Neural cell (in vitro differentiated cells): ENCODE data around the gene DLG2. TPM values are rescaled to one million over a fixed set of nuclear protein-coding genes. Genes with fewer than 3 reads are reported as not detected.

Experiments
- H2AFZ ChIP-seq: fragments of 200-600, 300-800 bp; sonication (generic), shearing (Covaris generic); 2 replicates; pipeline ENCODE4 v1.6.0; 2014; ENCODE audit warnings: low read depth, mild to moderate bottlenecking, antibody characterized with exemption, low read length, moderate library complexity
- H3F3A ChIP-seq: fragments of 200-600 bp; shearing (Covaris generic); 2 replicates; pipeline ENCODE4 v1.6.1; 2016; ENCODE audit warnings: mild to moderate bottlenecking, moderate library complexity, mixed read lengths, antibody characterized with exemption, low read length; ENCODE audit not compliant: insufficient read depth, poor library complexity, severe bottlenecking
- H3K27ac ChIP-seq: fragments of 200-600, 300-800 bp; sonication (generic), shearing (Covaris generic); 2 replicates; pipeline ENCODE4 v1.5.1; 2014; ENCODE audit warnings: mild to moderate bottlenecking, low read length, moderate library complexity
- H3K27me3 ChIP-seq: fragments of 300-800, 200-600 bp; sonication (generic), shearing (Covaris generic); 2 replicates; pipeline ENCODE4 v1.6.0; 2014; ENCODE audit warnings: mild to moderate bottlenecking, low read depth, low read length, moderate library complexity; ENCODE audit not compliant: insufficient read depth
- H3K36me3 ChIP-seq: fragments of 300-800, 200-600 bp; sonication (generic), shearing (Covaris generic); 2 replicates; pipeline ENCODE4 v1.5.1; 2014; ENCODE audit warnings: mild to moderate bottlenecking, antibody characterized with exemption, low read length, moderate library complexity; ENCODE audit not compliant: insufficient read depth
- H3K4me2 ChIP-seq: fragments of 300-800, 200-600 bp; sonication (generic), shearing (Covaris generic); 2 replicates; pipeline ENCODE4 v1.6.0; 2014; ENCODE audit warnings: mild to moderate bottlenecking, low read length
- H3K4me3 ChIP-seq: fragments of 300-800, 200-600 bp; sonication (generic), shearing (Covaris generic); 2 replicates; pipeline ENCODE4 v1.5.1; 2014; ENCODE audit warnings: mild to moderate bottlenecking, low read length, moderate library complexity
- H3K79me2 ChIP-seq: fragments of 200-600 bp; shearing (Covaris generic); replicated peaks from 2 replicates; pipeline ENCODE4 v1.6.0; 2014; ENCODE audit warnings: mild to moderate bottlenecking, low read length, moderate library complexity; ENCODE audit not compliant: insufficient read depth
- H3K9ac ChIP-seq: fragments of 300-800, 200-600 bp; sonication (generic), shearing (Covaris generic); 2 replicates; pipeline ENCODE4 v1.6.1; 2016; ENCODE audit warnings: mild to moderate bottlenecking, low read length, mixed read lengths
- H3K9me2 ChIP-seq: fragments of 200-600 bp; shearing (Covaris generic); 2 replicates; pipeline ENCODE4 v1.6.1; 2016; ENCODE audit warnings: mild to moderate bottlenecking, low read length, mixed read lengths; ENCODE audit not compliant: insufficient read depth
- H3K9me3 ChIP-seq: fragments of 200-600, 300-800 bp; sonication (generic), shearing (Covaris generic); 2 replicates; pipeline ENCODE4 v1.6.1; 2016; ENCODE audit warnings: mild to moderate bottlenecking, mixed run types, low read length, moderate library complexity, mixed read lengths
- H4K20me1 ChIP-seq: fragments of 200-600 bp; shearing (Covaris generic); 2 replicates; pipeline ENCODE4 v1.6.1; 2016; ENCODE audit warnings: mild to moderate bottlenecking, mixed run types; ENCODE audit not compliant: insufficient read depth
- CTCF ChIP-seq: fragments of 450-650 bp; IDR thresholded peaks from 2 replicates; pipeline ENCODE4 v1.5.1; 2014; ENCODE audit warnings: antibody characterized with exemption, mild to moderate bottlenecking, moderate library complexity; ENCODE audit not compliant: poor library complexity, severe bottlenecking
- EP300 ChIP-seq: fragments of 450-650 bp; conservative IDR thresholded peaks from 2 replicates; pipeline ENCODE4 v1.6.1; 2014; ENCODE audit warnings: antibody characterized with exemption, mild to moderate bottlenecking, moderate library complexity; ENCODE audit not compliant: poor library complexity, severe bottlenecking
- EZH2 ChIP-seq: fragments of 200-600, 300-800 bp; shearing (Covaris generic), sonication (generic); IDR thresholded peaks from 2 replicates; pipeline ENCODE4 v1.6.1; 2014; ENCODE audit warnings: antibody characterized with exemption, low read length, borderline replicate concordance, mild to moderate bottlenecking; ENCODE audit not compliant: insufficient read depth, poor library complexity, severe bottlenecking
- MXI1 ChIP-seq: fragments of 450-650 bp; conservative IDR thresholded peaks from 2 replicates; pipeline ENCODE4 v1.6.1; 2014; ENCODE audit warnings: antibody characterized with exemption, mild to moderate bottlenecking; ENCODE audit not compliant: poor library complexity, severe bottlenecking
- POLR2AphosphoS5 ChIP-seq: IDR thresholded peaks from 2 replicates; pipeline ENCODE4 v1.6.1; 2012
- RAD21 ChIP-seq: fragments of 450-650 bp; conservative IDR thresholded peaks from 2 replicates; pipeline ENCODE4 v1.6.1; 2014; ENCODE audit warnings: antibody characterized with exemption, mild to moderate bottlenecking, moderate library complexity
- REST ChIP-seq: IDR thresholded peaks from 2 replicates; pipeline ENCODE4 v1.6.1; 2012; ENCODE audit warnings: borderline replicate concordance
- SMC3 ChIP-seq: fragments of 450-650 bp; conservative IDR thresholded peaks from 2 replicates; pipeline ENCODE4 v1.6.1; 2014; ENCODE audit warnings: antibody characterized with exemption, mild to moderate bottlenecking, moderate library complexity; ENCODE audit not compliant: poor library complexity
- TAF1 ChIP-seq: IDR thresholded peaks from 2 replicates; pipeline ENCODE4 v1.6.1; 2012; ENCODE audit warnings: low read depth
- polyA plus RNA-seq: library from polyadenylated mRNA; depleted of rRNA; stranded (reverse); fragments of >200 nt; gene quantifications from 2 replicates; pipeline ENCODE4 v1.2.3, GENCODE V29; 2014

Gene DLG2
- polyA plus RNA-seq, 1 donor from 2014 or later, result 179 TPM

GRCh38 chr11:85027346-85027745 is 599.8 kb downstream of the DLG2 start:
- H3K4me3 ChIP-seq, result no peak overlapping the region
- no peaks in the 10 kb centered on the region for H3K9me3 ChIP-seq
- H3K9me2 ChIP-seq, result no peaks in the 10 kb centered on the region
- no peak overlapping the region for H2AFZ ChIP-seq
- H3K4me2 ChIP-seq, result no peak overlapping the region
- no peaks in the 10 kb centered on the region for H4K20me1 ChIP-seq
- no peaks in the 10 kb centered on the region for H3K27me3 ChIP-seq
- no peaks in the 10 kb centered on the region for H3K79me2 ChIP-seq
- TF ChIP-seq SMC3 (no peak), CTCF (no peak), MXI1 (no peak), EP300 (no peak), REST (no peak), POLR2AphosphoS5 (no peak), TAF1 (no peak), RAD21 (no peak), EZH2 (no peak)
- no peaks in the 10 kb centered on the region for H3K36me3 ChIP-seq
- H3K27ac ChIP-seq, result no peak overlapping the region
- no peak overlapping the region for H3K9ac ChIP-seq
- no peaks in the 10 kb centered on the region for H3F3A ChIP-seq

- Histone ChIP-seq H3K27me3 (no peaks in the 10 kb centered on the region), H3F3A (no peaks in the 10 kb centered on the region), H3K79me2 (no peaks in the 10 kb centered on the region), H3K36me3 (no peaks in the 10 kb centered on the region), H3K9me3 (no peaks in the 10 kb centered on the region), H3K9ac (no peak overlapping the region), H3K9me2 (no peaks in the 10 kb centered on the region), H4K20me1 (no peaks in the 10 kb centered on the region), H3K4me3 (no peak overlapping the region), H3K27ac (no peak overlapping the region), H3K4me2 (no peak overlapping the region), H2AFZ (no peak overlapping the region)
- TF ChIP-seq MXI1, result no peak
- no peak for TF ChIP-seq POLR2AphosphoS5
- TF ChIP-seq REST, result no peak
- no peak for TF ChIP-seq SMC3
- no peak for TF ChIP-seq RAD21
- TF ChIP-seq EP300, result no peak
- no peak for TF ChIP-seq CTCF
- TF ChIP-seq TAF1, result no peak
- no peak for TF ChIP-seq EZH2
Measured at GRCh38 chr11:85021058-85021457, 606.1 kb downstream of the DLG2 start.
